MG63 (cell line): ENCODE results near the gene HMOX1. TPM values are rescaled to one million over a fixed set of nuclear protein-coding genes. Genes with fewer than 3 reads are reported as not detected.

Source experiments
- DNase-seq: peaks from one replicate; pipeline ENCODE4 v3.0.0-alpha.2; 2020
- H3K27me3 ChIP-seq: fragments of 250-450 bp; sonication (Bioruptor Pico); 2 replicates; pipeline ENCODE4 v1.5.1; 2020; ENCODE audit warnings: mild to moderate bottlenecking, moderate library complexity
- H3K36me3 ChIP-seq: fragments of 250-450 bp; sonication (Bioruptor Pico); 2 replicates; pipeline ENCODE4 v1.5.1; 2020; ENCODE audit warnings: mild to moderate bottlenecking, moderate library complexity
- H3K4me3 ChIP-seq: fragments of 250-450 bp; sonication (Bioruptor Pico); 2 replicates; pipeline ENCODE4 v1.5.1; 2020; ENCODE audit warnings: mild to moderate bottlenecking, moderate library complexity
- H3K9me3 ChIP-seq: fragments of 250-450 bp; sonication (Bioruptor Pico); 2 replicates; pipeline ENCODE4 v1.5.1; 2020; ENCODE audit warnings: mild to moderate bottlenecking, moderate library complexity
- total RNA-seq: library from RNA; depleted of rRNA; stranded (reverse); fragments of >200 nt; shearing (Covaris generic); gene quantifications from 2 replicates; pipeline ENCODE4 v1.2.3, GENCODE V29; 2014; ENCODE audit warnings: low replicate concordance

The HMOX1 gene
- total RNA-seq, 1 experiment from 2014 or later = 66.9 TPM

DNA sequence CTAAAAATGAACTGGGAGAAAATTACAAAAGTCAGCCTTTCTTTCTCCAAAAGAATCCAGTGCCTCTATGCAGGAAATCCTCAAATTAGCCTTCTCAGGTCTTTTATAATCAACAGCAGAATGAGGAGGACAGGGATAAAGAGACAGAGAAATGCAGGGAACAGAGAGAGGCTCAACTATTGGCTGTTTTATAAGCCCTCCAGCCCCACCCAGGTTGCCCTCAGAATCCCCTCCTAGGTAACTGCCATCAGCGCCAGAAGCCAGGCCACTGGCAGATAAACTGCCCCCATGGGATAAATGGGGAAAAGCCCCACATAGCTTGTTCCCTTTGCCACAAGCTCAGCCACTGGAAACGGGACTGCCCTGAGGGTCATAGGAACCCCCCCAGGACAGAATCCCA, 10.9 kb upstream of the HMOX1 start:
- H3K27me3 ChIP-seq = no peaks in the 10 kb centered on the region
- H3K4me3 ChIP-seq = no peak overlapping the region
- DNase-seq = no peak
- H3K9me3 ChIP-seq = no peaks in the 10 kb centered on the region
- H3K36me3 ChIP-seq = no peaks in the 10 kb centered on the region

DNA sequence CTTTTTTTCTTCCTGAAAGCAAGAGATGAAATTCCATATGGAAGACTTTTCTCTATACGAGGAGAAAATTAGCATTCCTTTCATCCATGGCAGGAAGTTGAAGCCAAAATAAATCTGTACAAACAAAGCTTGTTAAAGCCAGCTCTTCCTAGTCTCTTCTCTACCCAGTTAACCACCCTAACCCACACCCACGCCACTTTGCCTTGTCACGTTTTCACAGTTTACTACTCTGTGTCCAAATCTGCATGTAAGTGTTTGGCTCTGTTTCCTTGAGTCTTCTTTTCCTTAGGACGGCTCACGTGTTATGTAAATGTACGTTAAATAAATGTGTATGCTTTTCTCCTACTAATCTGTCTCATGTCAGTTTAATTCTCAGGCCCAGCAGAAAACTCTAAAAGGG, 7.1 kb upstream of the HMOX1 start:
- no peak for DNase-seq

DNA sequence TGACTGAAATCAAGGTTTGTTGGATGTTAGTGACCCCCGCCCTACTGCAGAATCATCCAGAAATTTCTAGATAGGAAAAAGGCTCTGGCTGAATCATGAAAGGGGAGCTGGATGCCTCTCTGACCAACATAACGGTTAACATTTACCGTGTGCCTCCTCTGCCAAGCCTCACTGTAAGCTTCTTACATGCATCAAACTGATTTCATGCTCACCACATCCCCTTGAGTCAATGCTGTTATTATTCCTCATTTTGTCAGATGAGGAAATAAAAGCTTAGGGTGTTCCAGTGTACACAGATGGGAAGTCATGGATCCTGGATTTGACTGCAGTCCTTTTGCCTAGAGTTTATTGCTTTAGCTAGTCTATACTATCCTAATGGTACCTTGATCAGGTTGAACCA, 5.9 kb upstream of the HMOX1 start:
- Histone ChIP-seq H3K4me3 (no peak overlapping the region), H3K36me3 (no peaks in the 10 kb centered on the region), H3K27me3 (no peaks in the 10 kb centered on the region), H3K9me3 (no peaks in the 10 kb centered on the region)
- peak; percentile 49 for DNase-seq

More for the DNA sequence above, 7.1 kb upstream of the HMOX1 start:
- no peaks in the 10 kb centered on the region for H3K27me3 ChIP-seq
- no peaks in the 10 kb centered on the region for H3K36me3 ChIP-seq
- H3K4me3 ChIP-seq = no peak overlapping the region
- no peaks in the 10 kb centered on the region for H3K9me3 ChIP-seq

DNA sequence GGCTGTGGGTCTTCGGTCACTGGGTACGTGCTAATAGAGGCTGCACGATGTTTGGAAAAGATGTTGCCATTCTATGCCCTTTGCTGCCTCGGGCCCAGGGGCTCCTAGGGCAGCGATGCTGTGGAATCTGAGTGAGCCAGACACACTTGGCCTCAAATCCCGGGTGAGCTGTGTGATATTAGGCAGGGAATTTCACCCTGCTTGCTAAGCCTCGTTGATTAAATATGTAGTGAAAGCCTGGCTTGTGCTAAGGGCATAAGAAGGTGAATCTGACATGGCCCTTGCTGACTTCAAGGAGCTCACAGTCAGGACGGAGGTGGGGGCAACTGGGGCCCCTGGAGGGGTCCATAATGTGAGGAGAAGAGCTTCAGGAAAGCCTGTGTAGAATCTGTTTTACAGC, 5.4 kb upstream of the HMOX1 start:
- Histone ChIP-seq H3K27me3 (no peaks in the 10 kb centered on the region), H3K9me3 (no peaks in the 10 kb centered on the region), H3K36me3 (no peaks in the 10 kb centered on the region), H3K4me3 (no peak overlapping the region)
- no peak for DNase-seq

DNA sequence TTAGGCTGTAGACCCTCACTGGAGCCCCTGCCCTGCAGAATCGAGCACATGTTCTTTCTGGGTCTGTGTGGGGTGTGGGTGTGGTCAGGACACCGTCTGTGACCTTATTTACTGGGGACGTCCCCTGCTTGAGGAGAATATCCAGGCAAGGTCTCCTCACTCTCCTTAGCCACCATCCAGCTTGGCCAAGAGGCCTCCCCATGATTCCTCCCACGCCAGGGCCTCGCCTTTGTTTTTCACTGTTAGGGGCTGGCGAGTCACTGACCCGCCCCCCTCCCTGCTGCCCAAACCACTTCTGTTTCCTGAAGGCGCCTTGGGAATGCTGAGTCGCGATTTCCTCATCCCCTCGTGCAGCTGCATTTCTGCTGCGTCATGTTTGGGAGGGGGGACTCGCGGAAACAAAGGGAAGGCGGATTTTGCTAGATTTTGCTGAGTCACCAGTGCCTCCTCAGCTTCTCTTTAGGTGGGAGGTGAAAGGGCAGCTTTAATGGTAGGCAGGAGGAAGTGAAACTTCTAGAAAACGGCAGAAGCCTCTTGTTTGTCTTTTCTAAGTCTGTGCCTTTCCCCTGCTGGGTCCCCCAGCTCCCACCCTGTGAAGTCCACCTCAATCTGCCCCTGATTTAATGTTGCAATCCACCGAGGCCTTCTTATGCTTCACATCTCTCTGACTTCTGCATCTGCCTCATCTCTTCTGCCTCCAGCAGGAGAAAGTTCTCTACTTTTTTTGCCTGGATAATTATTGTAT, 4.0 kb upstream of the HMOX1 start:
- no peaks in the 10 kb centered on the region for H3K9me3 ChIP-seq
- no peak overlapping the region for H3K4me3 ChIP-seq
- no peaks in the 10 kb centered on the region for H3K36me3 ChIP-seq
- DNase-seq = peak; percentile 97
- no peaks in the 10 kb centered on the region for H3K27me3 ChIP-seq

DNA sequence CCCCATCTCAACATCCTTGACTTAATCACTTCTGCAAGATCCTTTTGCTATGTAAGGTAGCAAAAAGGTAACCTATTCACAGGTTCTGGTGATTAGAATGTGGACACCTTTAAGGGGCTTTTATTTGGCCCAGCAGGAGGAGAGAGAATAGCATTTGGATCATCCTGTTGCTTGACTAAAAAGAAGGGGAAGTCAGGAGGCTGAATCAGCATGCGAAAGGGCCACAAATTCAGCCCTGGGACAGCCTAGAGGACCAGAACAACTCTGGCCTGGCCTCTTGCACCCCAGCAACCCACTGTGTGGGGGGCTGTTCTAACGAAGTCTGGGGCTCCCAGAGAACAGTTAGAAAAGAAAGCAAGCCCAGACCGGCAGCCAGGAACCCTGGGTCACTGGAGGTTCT, 3.2 kb upstream of the HMOX1 start:
- Histone ChIP-seq H3K27me3 (no peaks in the 10 kb centered on the region), H3K36me3 (no peaks in the 10 kb centered on the region), H3K9me3 (no peaks in the 10 kb centered on the region), H3K4me3 (no peak overlapping the region)
- no peak for DNase-seq

DNA sequence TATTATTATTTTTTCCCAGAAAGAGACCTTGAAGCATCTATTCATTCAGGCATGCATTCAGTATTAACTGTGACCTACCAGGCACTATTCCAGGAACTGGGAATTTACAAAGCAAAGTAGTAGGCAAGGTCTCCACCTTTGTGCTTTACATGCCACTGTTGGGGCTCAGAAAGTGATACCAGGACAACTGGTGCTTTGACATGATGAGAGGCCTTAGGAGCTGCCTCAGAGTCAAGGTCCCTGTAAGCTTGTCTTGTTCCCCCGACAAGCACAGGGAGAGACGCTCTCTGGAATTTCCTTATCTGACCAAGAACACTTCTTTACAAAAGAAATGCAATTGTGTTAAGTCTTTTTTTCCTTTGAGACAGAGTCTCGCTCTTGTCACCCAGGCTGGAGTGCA, 2.3 kb upstream of the HMOX1 start:
- Histone ChIP-seq H3K9me3 (no peaks in the 10 kb centered on the region), H3K36me3 (peaks cover 7% of the 10 kb centered on the region), H3K4me3 (no peak overlapping the region), H3K27me3 (no peaks in the 10 kb centered on the region)
- DNase-seq = no peak

DNA sequence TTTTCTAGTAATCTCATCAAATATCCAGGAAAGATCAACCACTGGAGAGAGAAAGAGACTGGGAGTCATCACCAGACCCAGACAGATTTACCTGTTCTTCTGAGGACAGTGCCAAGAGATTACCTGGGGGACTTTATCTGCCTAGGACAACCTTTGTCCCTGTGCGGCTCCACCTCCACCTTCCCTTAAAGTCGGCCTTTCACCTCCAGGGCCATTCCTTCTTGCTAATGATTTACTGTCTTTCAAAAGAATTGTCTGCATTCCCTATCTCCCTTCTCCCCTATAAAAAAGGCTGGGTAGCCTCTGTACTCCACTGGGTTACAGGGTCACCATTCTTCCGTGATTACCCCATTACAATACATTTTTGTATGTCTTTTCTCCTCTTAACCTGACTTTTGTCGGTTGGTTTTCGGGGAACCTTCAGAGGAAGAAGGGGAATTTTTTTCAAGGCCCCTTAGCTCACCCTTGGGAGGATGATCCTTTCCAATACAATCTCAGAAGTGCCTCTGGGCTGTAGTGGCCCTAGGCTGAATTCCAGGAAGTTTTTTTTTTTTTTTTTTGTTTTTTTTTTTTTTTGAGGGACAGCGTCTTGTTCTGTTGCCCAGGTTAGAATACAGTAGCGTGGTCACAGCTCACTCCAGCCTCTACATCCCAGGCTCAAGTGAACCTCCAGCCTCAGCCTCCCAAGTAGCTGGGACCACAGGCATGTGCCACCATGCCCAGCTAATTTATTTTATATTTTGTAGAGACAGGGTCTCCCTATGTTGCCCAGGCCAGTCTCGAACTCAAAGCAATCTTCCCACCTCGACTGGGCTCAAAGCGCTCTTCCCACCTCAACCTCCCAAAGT, 1.5 kb upstream of the HMOX1 start:
- DNase-seq = no peak
- H3K9me3 ChIP-seq = no peaks in the 10 kb centered on the region
- no peak overlapping the region for H3K4me3 ChIP-seq
- H3K36me3 ChIP-seq = peaks cover 8% of the 10 kb centered on the region
- H3K27me3 ChIP-seq = no peaks in the 10 kb centered on the region

DNA sequence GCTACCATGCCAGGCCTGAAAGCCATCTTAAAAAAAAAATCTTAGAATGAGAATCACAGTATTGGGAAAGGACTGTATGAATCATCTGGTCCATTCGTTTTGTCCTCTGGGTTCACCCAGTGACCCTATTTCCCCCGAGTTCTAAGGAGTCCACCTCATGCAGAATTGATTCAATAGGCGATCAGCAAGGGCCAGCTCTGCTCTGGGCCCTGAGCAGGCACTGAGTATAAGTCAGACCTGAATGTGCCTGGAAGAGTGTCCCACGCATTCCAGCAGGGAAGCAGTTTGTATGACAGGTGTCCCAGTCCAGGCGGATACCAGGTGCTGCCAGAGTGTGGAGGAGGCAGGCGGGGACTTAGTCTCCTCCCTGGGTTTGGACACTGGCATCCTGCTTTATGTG, 883 bp upstream of the HMOX1 start:
- no peak for DNase-seq
- no peaks in the 10 kb centered on the region for H3K9me3 ChIP-seq
- H3K4me3 ChIP-seq = no peak overlapping the region
- peaks cover 8% of the 10 kb centered on the region for H3K36me3 ChIP-seq
- H3K27me3 ChIP-seq = no peaks in the 10 kb centered on the region

DNA sequence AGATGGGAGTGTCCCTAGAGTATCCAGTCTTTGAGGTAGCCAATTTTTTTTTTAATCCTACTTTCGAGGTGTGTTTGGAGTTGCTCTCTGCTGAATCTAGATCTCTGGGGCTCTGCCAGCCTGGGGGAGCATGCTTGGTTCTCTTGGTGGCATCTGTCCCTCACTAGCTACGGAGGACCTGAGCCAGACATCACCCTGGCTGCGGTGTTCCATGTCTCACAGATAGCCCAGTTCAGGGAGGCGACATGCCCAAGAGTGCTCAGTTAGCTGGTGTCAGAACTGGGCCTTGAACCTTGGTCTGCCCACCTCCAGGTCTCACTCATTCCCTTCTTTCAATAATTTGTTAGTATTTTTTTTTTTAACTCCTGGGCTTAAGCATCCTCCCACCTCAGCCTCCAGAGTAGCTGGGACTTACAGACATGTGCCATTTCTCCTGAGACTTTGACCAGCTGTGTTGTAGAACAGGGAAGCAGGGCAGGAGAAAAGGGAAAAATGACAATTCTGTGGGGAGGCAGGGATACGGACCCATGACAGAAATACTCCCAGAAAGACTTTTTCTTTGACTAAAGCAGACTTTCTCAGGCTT, 621 bp downstream of the HMOX1 start:
- no peak for DNase-seq

DNA sequence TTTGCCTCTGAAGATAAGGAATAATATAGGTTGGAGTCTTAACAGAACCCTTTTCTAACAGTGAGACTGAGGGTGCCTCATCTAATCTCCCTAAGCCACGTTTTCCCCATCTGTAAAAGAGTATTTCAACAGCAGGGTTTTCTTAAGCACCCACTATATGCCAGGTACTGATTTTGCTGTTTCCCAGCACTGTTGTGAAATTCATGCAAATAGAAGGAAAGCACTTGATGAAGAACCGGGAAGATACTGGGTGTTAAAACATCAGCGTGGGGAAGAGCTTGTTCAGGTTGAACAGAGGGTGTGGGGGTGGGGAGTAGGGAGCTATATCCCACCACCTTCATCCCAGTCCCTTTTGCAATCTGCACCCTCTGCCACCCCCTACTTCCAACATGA, 2.8 kb downstream of the HMOX1 start:
- peaks cover 14% of the 10 kb centered on the region for H3K36me3 ChIP-seq
- H3K9me3 ChIP-seq = no peaks in the 10 kb centered on the region
- H3K4me3 ChIP-seq = no peak overlapping the region
- no peak for DNase-seq
- H3K27me3 ChIP-seq = no peaks in the 10 kb centered on the region

More for the DNA sequence above, 621 bp downstream of the HMOX1 start:
- Histone ChIP-seq H3K9me3 (no peaks in the 10 kb centered on the region), H3K36me3 (peaks cover 11% of the 10 kb centered on the region), H3K27me3 (no peaks in the 10 kb centered on the region), H3K4me3 (peak overlapping the region; percentile 71)

DNA sequence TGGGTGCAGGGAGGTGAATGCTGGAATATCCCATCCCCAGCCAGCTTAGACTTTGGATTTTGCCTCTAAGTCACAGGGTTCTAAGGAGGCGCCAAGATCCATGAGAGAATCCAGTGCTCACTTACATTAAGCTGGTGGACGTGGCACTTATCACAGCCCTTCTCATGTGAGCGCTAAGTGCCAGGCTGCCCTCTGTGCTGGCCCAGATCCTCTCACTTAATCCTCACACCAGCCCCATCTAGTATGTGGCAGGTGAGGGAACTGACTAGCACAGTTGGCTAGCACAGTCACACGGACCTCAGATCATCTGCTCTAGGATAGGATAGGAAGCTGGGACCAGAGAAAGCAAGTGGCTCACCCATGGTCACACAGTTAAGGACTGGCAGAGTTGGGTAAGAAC, 3.6 kb downstream of the HMOX1 start:
- Histone ChIP-seq H3K27me3 (no peaks in the 10 kb centered on the region), H3K9me3 (no peaks in the 10 kb centered on the region), H3K36me3 (peaks cover 14% of the 10 kb centered on the region), H3K4me3 (no peak overlapping the region)
- DNase-seq = no peak

DNA sequence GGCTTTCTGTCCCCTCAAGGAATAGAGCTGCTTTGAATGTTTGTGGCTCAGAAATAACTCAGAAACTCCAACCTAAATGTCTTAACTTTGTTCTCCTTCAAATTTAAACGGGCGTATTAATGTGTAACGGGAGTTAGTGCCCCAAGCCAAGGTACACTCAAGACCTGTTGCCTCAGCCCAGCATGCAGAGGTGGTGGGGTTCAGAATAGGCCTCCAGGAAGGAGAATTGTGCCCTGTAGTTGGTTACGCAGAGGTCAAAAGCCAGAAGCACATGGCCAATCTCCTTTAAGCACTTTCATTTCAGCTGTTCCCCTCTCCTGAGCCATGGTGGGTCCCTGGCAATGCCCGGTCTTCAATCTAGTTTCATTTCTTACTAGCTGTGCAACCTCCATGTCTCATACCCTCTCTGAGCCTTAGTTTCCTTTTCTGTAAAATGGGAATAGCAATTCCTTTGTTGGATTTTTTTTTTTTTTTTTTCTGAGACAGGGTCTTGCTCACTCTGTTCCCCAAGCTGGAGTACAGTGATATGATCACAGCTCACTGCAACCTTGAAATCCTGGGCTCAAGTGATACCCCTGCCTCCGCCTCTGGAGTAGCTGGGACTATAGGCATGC, 4.2 kb downstream of the HMOX1 start:
- H3K4me3 ChIP-seq = no peak overlapping the region
- H3K9me3 ChIP-seq = no peaks in the 10 kb centered on the region
- H3K27me3 ChIP-seq = no peaks in the 10 kb centered on the region
- H3K36me3 ChIP-seq = peaks cover 14% of the 10 kb centered on the region
- DNase-seq = no peak

DNA sequence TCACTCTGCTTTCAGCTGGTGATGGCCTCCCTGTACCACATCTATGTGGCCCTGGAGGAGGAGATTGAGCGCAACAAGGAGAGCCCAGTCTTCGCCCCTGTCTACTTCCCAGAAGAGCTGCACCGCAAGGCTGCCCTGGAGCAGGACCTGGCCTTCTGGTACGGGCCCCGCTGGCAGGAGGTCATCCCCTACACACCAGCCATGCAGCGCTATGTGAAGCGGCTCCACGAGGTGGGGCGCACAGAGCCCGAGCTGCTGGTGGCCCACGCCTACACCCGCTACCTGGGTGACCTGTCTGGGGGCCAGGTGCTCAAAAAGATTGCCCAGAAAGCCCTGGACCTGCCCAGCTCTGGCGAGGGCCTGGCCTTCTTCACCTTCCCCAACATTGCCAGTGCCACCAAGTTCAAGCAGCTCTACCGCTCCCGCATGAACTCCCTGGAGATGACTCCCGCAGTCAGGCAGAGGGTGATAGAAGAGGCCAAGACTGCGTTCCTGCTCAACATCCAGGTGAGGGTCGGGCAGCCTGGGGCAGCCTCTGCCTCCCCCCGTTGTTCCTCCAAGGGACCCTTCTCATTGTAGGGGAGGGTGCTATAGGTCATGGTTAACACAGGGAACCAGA, 5.9 kb downstream of the HMOX1 start:
- H3K4me3 ChIP-seq = no peak overlapping the region
- H3K9me3 ChIP-seq = no peaks in the 10 kb centered on the region
- H3K27me3 ChIP-seq = no peaks in the 10 kb centered on the region
- no peak for DNase-seq
- peaks cover 16% of the 10 kb centered on the region for H3K36me3 ChIP-seq

DNA sequence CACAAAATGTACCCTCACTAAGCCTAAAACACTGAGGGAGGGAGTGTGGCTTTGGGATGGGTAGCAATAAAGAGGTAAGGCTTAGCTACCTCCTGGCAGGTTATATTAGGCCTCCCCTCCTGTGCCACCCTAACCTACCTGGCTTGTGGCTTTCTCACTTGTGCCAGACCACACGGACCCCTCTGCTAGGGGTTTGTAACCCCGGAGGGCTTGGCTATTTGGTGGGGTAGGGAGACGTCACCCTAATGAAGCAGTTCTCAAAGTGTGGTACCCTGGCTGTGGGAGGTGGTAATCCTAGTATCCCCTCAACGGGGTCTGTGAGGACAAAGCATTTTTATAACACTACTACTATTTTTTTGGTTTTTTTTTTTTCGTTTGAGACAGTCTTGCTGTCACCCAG, 10.0 kb downstream of the HMOX1 start:
- H3K27me3 ChIP-seq = no peaks in the 10 kb centered on the region
- peaks cover 8% of the 10 kb centered on the region for H3K36me3 ChIP-seq
- no peaks in the 10 kb centered on the region for H3K9me3 ChIP-seq
- DNase-seq = no peak
- H3K4me3 ChIP-seq = no peak overlapping the region

DNA sequence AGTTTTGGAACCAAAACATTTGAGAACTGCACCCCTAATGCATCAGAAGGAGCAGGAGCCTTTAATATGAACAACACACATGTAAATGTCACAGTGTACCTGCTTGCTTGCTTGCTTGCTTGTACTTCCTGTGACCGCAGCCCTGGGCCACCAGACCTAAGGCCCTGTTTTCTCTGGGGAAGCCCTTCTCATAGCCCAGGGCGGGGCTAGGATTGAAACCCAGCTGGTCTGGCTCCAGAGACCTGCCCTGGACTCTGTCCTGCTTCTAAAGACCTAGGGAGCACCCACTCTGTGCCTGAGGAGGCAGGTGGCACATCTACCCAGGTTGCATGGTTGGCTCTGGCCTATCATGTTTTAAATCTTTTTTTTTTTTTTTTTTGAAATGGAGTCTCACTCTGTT, 11.5 kb downstream of the HMOX1 start:
- no peaks in the 10 kb centered on the region for H3K27me3 ChIP-seq
- no peaks in the 10 kb centered on the region for H3K9me3 ChIP-seq
- DNase-seq = no peak
- peaks cover 3% of the 10 kb centered on the region for H3K36me3 ChIP-seq
- H3K4me3 ChIP-seq = no peak overlapping the region
